GM19025 (cell line): ENCODE results near the gene SLC22A2.
"Not testable (repeated sequence)": the region's sequence is repeated elsewhere in the genome, so short reads cannot be mapped to it uniquely, and the experiment has no call there.

ENCODE experiments used
- ATAC-seq: cut with Tn5 transposase; IDR thresholded peaks from one replicate; pipeline ENCODE4 v1.9.1; 2021; ENCODE audit warnings: mild to moderate bottlenecking, low read depth, moderate library complexity; ENCODE audit not compliant: unreplicated experiment

SLC22A2 gene

GRCh38 chr6:160258346-160259142, at the start of gene SLC22A2:
SLC22A2 (minus strand) TSS chr6:160258821; CDS start chr6:160258757, 64 bp downstream.
- no peak for ATAC-seq

- ATAC-seq, result no peak
These were observed 47.5 kb upstream of the SLC22A2 start for GRCh38 chr6:160305926-160306713.

- ATAC-seq, result no peak
These were observed 45.2 kb upstream of the SLC22A2 start for GRCh38 chr6:160303806-160304205.

- not testable (repeated sequence) for ATAC-seq
These were observed 43.9 kb upstream of the SLC22A2 start for GRCh38 chr6:160302431-160303082.

GRCh38 chr6:160301339-160301738, 42.7 kb upstream of the SLC22A2 start:
- no peak for ATAC-seq

- no peak for ATAC-seq
These were observed 41.6 kb upstream of the SLC22A2 start for GRCh38 chr6:160300076-160300695.

- no peak for ATAC-seq
These were observed 40.9 kb upstream of the SLC22A2 start for GRCh38 chr6:160299559-160299958.

- ATAC-seq, result no peak
These were observed 39.5 kb upstream of the SLC22A2 start for GRCh38 chr6:160298121-160298520.

- ATAC-seq, result no peak
These were observed 38.7 kb upstream of the SLC22A2 start for GRCh38 chr6:160297310-160297709.

GRCh38 chr6:160293844-160294243, 35.2 kb upstream of the SLC22A2 start:
- no peak for ATAC-seq

- no peak for ATAC-seq
These were observed 27.0 kb upstream of the SLC22A2 start for GRCh38 chr6:160285541-160286105.

- no peak for ATAC-seq
These were observed 26.0 kb upstream of the SLC22A2 start for GRCh38 chr6:160284575-160284974.

- ATAC-seq, result no peak
These were observed 23.8 kb upstream of the SLC22A2 start for GRCh38 chr6:160282444-160282843.

GRCh38 chr6:160279850-160280249, 21.2 kb upstream of the SLC22A2 start:
- ATAC-seq, result no peak

- ATAC-seq, result no peak
These were observed 20.2 kb upstream of the SLC22A2 start for GRCh38 chr6:160278786-160279310.

GRCh38 chr6:160278311-160278710, 19.7 kb upstream of the SLC22A2 start:
- ATAC-seq, result no peak

- ATAC-seq, result no peak
These were observed 18.9 kb upstream of the SLC22A2 start for GRCh38 chr6:160277546-160277945.

GRCh38 chr6:160277144-160277543, 18.5 kb upstream of the SLC22A2 start:
- no peak for ATAC-seq

GRCh38 chr6:160276126-160276525, 17.5 kb upstream of the SLC22A2 start:
- no peak for ATAC-seq

- ATAC-seq, result no peak
These were observed 16.9 kb upstream of the SLC22A2 start for GRCh38 chr6:160275511-160276003.
